Fibroblast of lung (primary cell): ENCODE data around the gene SNAPC5.

Source experiments
- EZH2 ChIP-seq: IDR thresholded peaks from 2 replicates; pipeline ENCODE4 v1.5.1; 2012; ENCODE audit warnings: low read length, control low read depth, mild to moderate bottlenecking; ENCODE audit errors: missing control alignments
- TF ChIP-seq, protein P1 (sequence below), 2 donors: IDR thresholded peaks in 1 of 2; conservative IDR thresholded peaks in 1 of 2; 1 replicate in 1 of 2; 2 replicates in 1 of 2; pipeline ENCODE4 v1.5.1; 2011 to 2012; ENCODE audit warnings: low read length in 2 of 2, control low read depth in 1 of 2, inconsistent platforms in 1 of 2, low read depth in 1 of 2, mild to moderate bottlenecking in 1 of 2

DNA sequence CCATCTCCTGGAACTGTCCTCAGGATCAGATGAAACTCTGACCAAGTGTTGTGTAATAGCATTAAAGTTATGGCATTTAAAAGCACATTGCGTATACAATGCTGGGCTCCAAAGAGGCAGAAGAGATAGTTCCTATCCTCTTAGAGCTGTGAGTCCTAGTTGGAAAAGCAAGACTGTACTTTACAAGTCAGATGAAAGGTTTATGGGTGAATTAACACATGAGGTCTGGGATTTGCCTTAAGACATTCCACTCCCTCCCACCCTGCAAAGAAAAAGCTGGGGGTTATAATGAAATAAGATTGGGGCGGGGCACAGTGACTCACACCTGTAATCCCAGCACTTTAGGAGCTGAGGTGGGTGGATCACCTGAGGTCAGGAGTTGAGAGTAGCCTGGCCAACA lies 35.6 kb downstream of the SNAPC5 start:
- TF ChIP-seq, protein P1, sequence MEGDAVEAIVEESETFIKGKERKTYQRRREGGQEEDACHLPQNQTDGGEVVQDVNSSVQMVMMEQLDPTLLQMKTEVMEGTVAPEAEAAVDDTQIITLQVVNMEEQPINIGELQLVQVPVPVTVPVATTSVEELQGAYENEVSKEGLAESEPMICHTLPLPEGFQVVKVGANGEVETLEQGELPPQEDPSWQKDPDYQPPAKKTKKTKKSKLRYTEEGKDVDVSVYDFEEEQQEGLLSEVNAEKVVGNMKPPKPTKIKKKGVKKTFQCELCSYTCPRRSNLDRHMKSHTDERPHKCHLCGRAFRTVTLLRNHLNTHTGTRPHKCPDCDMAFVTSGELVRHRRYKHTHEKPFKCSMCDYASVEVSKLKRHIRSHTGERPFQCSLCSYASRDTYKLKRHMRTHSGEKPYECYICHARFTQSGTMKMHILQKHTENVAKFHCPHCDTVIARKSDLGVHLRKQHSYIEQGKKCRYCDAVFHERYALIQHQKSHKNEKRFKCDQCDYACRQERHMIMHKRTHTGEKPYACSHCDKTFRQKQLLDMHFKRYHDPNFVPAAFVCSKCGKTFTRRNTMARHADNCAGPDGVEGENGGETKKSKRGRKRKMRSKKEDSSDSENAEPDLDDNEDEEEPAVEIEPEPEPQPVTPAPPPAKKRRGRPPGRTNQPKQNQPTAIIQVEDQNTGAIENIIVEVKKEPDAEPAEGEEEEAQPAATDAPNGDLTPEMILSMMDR (conservative IDR thresholded peaks at IDR 0.05 in 1 of 2, IDR thresholded peaks at IDR 0.05 in 1 of 2; ENCODE audit: low read depth in 1 of 2, low read length in 2 of 2) = no peak
- no peak for TF ChIP-seq EZH2
